Ascending aorta (tissue), 2 donors: Measurements from ENCODE around the gene APLF. TPM values are rescaled to one million over a fixed set of nuclear protein-coding genes. Genes with fewer than 3 reads are reported as not detected.

Source experiments
- DNase-seq, 2 donors: peaks; one replicate each; pipeline ENCODE4 v3.0.0-alpha.2; 2019; ENCODE audit warnings: low spot score in 2 of 2
- H3K27ac ChIP-seq, 2 donors: fragments of 200-600 bp; sonication (generic); one replicate each; pipeline ENCODE4 v1.5.1; 2016 to 2017; ENCODE audit warnings: mild to moderate bottlenecking in 1 of 2
- H3K27me3 ChIP-seq: fragments of 200-600 bp; sonication (generic); one replicate; pipeline ENCODE4 v1.5.1; 2017
- H3K36me3 ChIP-seq, 2 donors: fragments of 200-600 bp; sonication (generic); one replicate each; pipeline ENCODE4 v1.5.1; 2016
- H3K4me1 ChIP-seq, 2 donors: fragments of 200-600 bp; sonication (generic); one replicate each; pipeline ENCODE4 v1.5.1; 2016 to 2017; ENCODE audit warnings: mild to moderate bottlenecking in 1 of 2
- H3K4me3 ChIP-seq, 2 donors: fragments of 200-600 bp; sonication (generic); one replicate each; pipeline ENCODE4 v1.5.1; 2016 to 2017; ENCODE audit warnings: mild to moderate bottlenecking in 1 of 2
- H3K9me3 ChIP-seq, 2 donors: fragments of 200-600 bp; sonication (generic); one replicate each; pipeline ENCODE4 v1.5.1; 2016
- CTCF ChIP-seq, 3 experiments: fragments of 200-600 bp in 2 of 3; fragments of 450-650 bp in 1 of 3; sonication (generic) in 2 of 3; IDR thresholded peaks; one replicate each; pipeline ENCODE4 v1.5.1; 2016 to 2019; ENCODE audit warnings: antibody characterized with exemption in 3 of 3, mild to moderate bottlenecking in 1 of 3, moderate library complexity in 1 of 3
- intact Hi-C: fragments of 100-400 bp; cut with DNase I; formaldehyde crosslinking; loops from one replicate; pipeline ENCODE4 v1.15.1; 2023
- total RNA-seq: library from RNA; depleted of rRNA; stranded (reverse); fragments of >200 nt; gene quantifications from one replicate; pipeline ENCODE4 v1.1.0, GENCODE V29; 2016

Gene APLF
- total RNA-seq, 1 donor from 2014 or later = 2.8 TPM

- no peaks in the 10 kb centered on the region for H3K4me1 ChIP-seq
- H3K36me3 ChIP-seq = no peaks in the 10 kb centered on the region
- intact Hi-C loops = no loop called here
- TF ChIP-seq CTCF (IDR thresholded peaks at IDR 0.05) = no peak
- no peak for DNase-seq
- no peak overlapping the region for H3K4me3 ChIP-seq
- H3K27ac ChIP-seq = no peak overlapping the region
- H3K9me3 ChIP-seq = no peaks in the 10 kb centered on the region
- H3K27me3 ChIP-seq = no peaks in the 10 kb centered on the region
Measured at GRCh38 chr2:68472796-68473414, 5.5 kb downstream of the APLF start.

- Histone ChIP-seq H3K27ac (no peak overlapping the region), H3K36me3 (no peaks in the 10 kb centered on the region), H3K9me3 (no peaks in the 10 kb centered on the region), H3K4me1 (no peaks in the 10 kb centered on the region), H3K27me3 (no peaks in the 10 kb centered on the region), H3K4me3 (no peak overlapping the region)
- no peak for TF ChIP-seq CTCF (IDR thresholded peaks at IDR 0.05)
- intact Hi-C loops = no loop called here
- DNase-seq = no peak
Measured at GRCh38 chr2:68475110-68475509, 7.7 kb downstream of the APLF start.

- no peaks in the 10 kb centered on the region for H3K36me3 ChIP-seq
- intact Hi-C loops = no loop called here
- H3K4me1 ChIP-seq = no peaks in the 10 kb centered on the region
- no peaks in the 10 kb centered on the region for H3K27me3 ChIP-seq
- H3K4me3 ChIP-seq = no peak overlapping the region
- DNase-seq = no peak
- TF ChIP-seq CTCF (IDR thresholded peaks at IDR 0.05) = no peak
- H3K27ac ChIP-seq = no peak overlapping the region
- no peaks in the 10 kb centered on the region for H3K9me3 ChIP-seq
Measured at GRCh38 chr2:68475576-68475975, 8.2 kb downstream of the APLF start.

GRCh38 chr2:68476454-68476853 is 9.1 kb downstream of the APLF start:
- DNase-seq = no peak
- no peaks in the 10 kb centered on the region for H3K4me1 ChIP-seq
- no peaks in the 10 kb centered on the region for H3K9me3 ChIP-seq
- no peaks in the 10 kb centered on the region for H3K27me3 ChIP-seq
- no peaks in the 10 kb centered on the region for H3K36me3 ChIP-seq
- intact Hi-C loops = no loop called here
- no peak overlapping the region for H3K4me3 ChIP-seq
- no peak for TF ChIP-seq CTCF (IDR thresholded peaks at IDR 0.05)
- no peak overlapping the region for H3K27ac ChIP-seq

- TF ChIP-seq CTCF (IDR thresholded peaks at IDR 0.05) = no peak
- Histone ChIP-seq H3K36me3 (no peaks in the 10 kb centered on the region), H3K27me3 (no peaks in the 10 kb centered on the region), H3K4me3 (no peak overlapping the region), H3K27ac (no peak overlapping the region), H3K9me3 (no peaks in the 10 kb centered on the region), H3K4me1 (no peaks in the 10 kb centered on the region)
- intact Hi-C loops = no loop called here
- DNase-seq = no peak
Measured at GRCh38 chr2:68478688-68479087, 11.3 kb downstream of the APLF start.

GRCh38 chr2:68482296-68482820 is 15.0 kb downstream of the APLF start:
- TF ChIP-seq CTCF (IDR thresholded peaks at IDR 0.05) = no peak
- no peak overlapping the region for H3K4me3 ChIP-seq
- intact Hi-C loops = no loop called here
- H3K9me3 ChIP-seq = no peaks in the 10 kb centered on the region
- DNase-seq = no peak
- H3K27ac ChIP-seq = no peak overlapping the region
- no peaks in the 10 kb centered on the region for H3K4me1 ChIP-seq
- no peaks in the 10 kb centered on the region for H3K27me3 ChIP-seq
- no peaks in the 10 kb centered on the region for H3K36me3 ChIP-seq
